ENCODE results near the gene HDAC8.
"Not testable (repeated sequence)": the region's sequence is repeated elsewhere in the genome, so short reads cannot be mapped to it uniquely, and the experiment has no call there.

Gene HDAC8

DNA sequence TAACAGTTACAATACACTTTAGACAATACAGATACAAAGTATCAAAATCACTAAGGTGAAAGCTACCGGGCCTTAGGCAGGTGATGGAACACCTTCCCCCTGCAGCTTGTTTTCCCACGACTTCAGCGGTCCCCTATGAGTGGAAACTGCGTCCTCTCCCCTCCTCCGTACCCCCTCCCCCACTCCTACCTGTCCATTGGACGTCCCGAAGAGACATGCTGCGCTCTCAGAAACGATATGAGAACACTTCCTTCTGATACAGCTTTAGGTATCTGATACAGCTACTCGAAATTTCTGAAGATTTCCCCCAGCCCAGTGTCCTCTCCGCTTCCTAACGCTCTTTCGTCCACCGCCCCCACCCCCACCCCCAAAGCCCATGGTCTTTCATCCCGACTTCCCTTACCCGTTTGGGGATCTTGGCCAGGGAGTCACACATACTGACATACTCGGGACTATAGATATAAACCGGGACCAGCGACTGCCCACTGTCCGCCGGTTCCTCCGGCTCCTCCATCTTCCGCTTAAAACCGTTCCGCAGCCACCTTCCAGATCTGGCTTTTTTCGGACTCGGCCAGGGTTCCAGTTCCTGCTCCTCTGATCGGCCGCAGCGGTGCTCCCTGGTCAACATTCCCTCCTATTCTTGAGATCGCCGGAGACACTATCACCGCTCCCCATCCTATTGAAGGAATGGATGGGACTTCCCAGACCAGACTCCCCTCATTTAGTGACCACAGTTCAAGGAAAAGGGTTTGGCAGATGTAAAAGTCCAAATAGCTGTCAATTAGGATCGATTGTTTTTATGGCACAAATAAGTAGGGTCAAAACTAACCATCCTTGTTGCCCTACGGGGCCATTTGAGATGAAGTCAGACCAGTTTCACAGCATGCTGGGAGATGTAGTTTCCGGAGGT is at the start of gene HDAC8:
HDAC8 (minus strand) TSS at position 596 of the 910 bp plus-strand sequence; CDS start at position 514, 82 bp downstream.
- peak; percentile 63 for DNase-seq (ENCODE audit: low spot score)

DNA sequence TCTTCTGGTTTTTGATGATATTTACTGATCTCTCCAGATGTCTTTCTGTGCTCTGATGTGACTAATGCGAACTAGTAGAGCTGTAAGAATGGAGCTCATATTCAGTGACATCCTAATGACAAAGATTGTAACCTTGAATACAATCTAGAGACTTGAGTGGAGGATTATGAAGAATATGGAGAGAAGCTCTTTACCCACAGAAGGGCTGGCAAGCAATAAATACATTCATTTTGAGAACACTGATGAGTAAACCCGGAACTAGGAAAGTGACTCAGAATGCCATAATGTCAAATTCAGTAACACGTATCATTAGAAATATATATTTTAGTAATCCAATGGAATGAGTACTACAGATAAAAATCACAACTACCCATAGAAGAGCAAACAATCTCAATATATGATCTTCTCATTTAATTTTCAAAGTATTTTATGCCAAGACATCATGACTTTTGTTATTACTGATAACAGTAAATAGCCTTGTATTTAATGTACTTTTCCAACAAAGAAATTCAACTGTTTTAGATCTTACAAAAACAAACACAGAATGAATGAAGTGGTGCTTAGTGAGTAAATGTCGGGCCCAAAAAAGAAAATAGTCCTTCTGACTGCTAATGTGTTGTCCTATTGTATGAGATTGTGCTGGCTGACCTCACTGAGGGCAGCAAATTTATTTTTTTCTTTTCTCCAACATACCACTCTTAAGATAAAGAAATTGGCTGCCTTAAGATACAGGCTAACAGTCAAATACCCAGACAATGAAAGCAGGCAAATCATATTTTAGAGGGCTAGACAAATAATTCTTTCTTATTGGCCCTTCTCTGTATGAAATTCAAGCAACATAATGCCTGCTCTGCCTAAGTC is 49.2 kb upstream of the HDAC8 start:
- no peak for DNase-seq (ENCODE audit: low spot score)

DNA sequence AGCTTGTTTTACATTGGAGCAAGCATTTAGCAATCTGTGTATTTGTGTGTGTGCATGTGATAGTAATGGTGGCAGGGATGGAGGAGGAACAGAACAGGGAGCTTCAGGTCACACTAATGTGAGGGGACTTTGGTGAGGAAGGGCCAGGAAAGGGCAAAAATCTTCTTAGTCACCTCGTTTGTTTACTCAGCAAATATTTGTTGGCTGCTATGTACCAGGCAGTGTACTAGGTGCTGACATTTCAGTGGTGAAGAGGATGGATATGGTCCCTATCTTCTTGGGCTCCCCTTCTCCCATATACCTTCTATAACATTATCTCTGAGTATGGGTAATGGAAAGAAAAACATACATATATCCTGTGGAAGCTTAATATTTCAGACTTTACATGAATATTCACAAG is 48.5 kb upstream of the HDAC8 start:
- DNase-seq (ENCODE audit: low spot score): no peak

DNA sequence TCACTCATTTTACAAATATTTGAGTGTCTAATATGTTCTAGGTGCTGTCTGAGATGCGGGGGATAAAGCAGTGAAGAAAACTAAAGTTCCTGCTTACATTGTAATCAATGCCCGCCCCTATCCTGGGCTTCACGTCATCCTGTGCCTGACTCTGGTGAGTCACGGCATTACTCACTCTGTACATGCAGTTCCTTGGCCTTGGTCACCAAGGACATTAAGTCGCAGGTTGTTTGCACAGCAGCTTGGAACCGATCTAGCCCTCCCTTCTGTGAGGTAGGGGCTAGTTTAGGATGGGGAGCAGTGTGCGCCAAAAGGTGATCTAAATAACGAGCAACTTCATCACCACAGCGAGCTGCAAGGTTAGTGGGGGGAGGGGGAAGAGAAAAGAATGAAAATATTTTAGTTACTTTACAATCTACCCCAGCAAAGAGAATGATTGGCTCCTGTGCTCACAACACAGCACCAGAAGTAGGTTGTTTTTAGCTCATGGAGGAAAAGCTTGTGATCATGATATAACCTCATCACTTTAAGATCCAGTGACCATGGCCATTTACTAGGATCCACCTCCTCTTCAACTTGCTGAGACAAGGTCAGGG is 48.0 kb upstream of the HDAC8 start:
- no peak for DNase-seq (ENCODE audit: low spot score)

DNA sequence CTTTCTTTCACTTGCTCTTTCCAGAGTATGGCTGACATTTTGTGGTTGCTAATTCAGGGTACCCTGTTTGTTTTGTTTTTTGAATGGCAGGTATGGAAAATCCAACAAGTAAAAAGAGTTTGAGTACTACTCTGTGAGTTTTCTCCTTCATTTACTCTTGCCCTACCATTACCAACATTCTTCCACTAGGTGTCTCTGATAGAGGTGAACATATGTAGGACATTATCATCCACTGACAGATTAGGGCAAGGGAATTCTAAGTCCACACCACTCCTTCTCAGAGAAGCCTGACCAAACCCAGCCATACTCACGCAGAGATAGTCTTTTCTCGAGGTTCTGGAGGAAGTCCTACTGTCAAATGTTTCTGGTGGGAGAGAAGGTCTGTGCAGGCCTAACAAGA is 36.7 kb upstream of the HDAC8 start:
- peak; percentile 6 for DNase-seq (ENCODE audit: low spot score)

DNA sequence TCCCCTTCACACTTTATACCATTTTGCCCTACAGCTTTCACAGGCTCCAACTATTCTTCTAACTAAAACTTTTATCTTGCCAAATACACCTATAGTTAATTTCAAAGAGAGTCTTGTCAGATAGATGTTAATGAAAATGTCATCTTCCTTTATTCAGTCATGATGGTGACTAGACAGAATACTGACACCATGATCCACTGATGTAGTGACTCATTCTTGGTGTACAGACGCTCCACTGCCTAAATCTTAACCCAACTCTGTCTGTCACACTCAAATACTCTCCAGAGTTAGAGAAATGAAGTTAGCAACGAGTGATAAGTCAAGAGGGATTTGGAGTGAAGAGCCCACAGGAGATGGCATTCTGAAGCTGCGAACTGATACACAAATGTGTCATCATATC is 32.1 kb upstream of the HDAC8 start:
- DNase-seq (ENCODE audit: low spot score): no peak

DNA sequence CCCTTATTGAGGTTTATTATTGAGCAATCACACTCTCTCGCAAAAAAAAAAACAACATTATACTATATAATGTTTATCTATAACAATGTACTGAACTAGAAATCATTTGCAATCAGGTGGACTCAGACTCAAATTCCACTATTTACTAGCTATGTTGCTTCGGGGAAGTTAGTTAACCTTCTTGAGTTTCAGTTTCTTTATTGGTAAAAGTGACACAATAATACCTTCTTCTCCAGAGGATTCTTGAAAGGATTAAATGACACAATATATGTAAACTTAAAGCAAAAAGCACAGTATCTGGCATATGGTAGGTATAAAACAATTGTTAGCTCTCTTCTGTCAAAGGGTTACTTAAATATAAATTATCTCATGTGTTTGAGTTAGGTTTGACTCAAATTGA is 31.5 kb upstream of the HDAC8 start:
- no peak for DNase-seq (ENCODE audit: low spot score)

DNA sequence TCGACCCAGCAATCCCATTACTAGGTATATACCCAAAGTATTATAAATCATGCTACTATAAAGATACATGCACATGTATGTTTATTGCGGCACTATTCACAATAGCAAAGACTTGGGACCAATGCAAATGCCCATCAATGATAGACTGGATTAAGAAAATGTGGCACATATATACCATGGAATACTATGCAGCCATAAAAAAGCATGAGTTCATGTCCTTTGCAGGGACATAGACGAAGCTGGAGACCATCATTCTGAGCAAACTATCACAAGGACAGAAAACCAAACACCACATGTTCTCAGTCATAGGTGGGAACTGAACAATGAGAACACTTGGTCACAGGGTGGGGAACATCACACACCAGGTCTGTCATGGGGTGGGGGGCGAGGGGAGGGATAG is 18.4 kb upstream of the HDAC8 start:
- not testable (repeated sequence) for DNase-seq (ENCODE audit: low spot score)

DNA sequence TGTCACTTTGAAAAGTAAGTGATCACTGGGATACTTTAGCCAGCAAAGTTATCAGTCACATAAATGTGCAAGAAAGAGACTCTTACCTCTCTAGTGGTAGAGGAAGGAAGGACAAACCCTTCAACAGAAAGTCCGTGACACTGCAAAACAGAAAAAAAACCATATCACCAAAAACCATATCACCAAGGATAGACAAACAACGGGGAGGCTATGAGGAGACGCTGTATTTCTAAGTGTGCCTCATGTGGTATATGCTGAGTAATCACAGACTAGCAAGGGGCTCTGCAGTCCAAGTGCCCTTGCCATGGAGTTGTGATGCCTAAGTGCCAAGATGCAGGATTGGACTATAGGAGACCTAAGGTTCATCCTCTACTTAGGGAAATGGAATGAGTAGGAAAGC is 11.5 kb upstream of the HDAC8 start:
- no peak for DNase-seq (ENCODE audit: low spot score)

DNA sequence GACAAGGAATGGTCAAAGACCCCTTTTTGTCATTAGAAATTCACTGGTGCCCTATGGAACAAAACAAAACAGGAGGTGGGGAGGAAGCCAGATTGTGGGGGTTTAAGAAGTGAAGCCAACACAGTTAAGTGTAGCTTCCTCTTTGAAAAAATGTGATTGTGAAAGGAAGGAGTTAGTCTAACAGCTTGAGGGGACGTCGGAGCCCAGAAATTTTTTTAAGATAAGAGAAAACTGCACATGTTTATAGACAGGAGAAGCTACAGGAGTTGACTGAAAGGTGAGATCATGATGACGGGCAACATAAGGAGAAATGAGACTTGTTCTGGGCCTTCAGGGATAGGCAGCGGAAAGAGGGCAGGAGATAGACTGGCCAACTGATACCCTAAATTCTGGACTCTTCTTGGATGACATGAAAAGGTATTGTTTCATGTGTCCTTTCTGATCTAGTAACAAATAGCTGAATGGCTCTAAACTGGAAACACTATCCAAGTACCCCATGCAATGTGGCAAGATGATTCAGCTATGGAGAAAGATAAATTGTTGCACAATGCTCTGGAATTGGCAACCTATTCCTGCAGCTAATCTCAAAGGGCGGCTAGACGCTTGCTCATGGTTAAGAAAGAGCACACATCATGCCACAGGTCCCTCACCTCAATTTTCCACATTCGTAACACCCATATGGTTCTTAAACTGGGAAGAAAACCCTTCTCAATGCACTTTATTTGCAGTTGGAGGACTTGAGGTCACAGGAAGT is 3.7 kb upstream of the HDAC8 start:
- no peak for DNase-seq (ENCODE audit: low spot score)

DNA sequence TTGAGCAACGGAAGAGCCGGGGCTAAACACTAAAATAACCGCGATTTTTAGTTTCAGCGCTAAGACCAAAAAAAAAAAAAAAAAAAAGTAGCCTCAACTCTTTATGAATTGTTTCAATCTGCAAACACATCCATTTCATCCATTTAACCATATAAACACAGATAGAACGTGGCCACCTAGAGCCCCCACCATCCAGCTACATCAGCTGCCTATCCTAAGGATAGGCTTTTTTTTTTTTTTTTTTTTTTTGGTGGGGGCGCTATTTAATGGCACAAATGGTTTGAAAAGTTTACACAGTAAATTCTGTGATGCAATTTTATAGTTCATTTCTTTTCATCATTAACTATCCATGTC is 492 bp upstream of the HDAC8 start:
- DNase-seq (ENCODE audit: low spot score): no peak

DNA sequence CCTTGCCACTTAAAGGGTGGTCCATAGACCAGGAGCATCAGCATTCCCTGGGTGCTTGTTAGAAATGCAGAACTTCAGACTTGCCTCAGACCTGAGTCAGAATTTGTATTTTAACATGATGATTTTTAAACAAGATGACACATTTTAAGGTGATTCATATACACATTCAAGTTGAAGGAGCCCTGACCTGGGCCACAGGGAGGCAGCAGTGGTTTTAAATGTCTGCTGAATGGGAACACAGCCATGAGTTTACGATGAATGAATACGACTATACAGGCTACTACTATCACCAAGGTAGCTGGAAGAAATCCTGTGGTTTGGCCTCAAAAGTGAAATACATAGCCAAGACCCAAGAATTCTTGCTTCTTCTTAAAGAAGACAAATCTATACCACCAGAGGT is 2.9 kb downstream of the HDAC8 start:
- DNase-seq (ENCODE audit: low spot score): no peak

DNA sequence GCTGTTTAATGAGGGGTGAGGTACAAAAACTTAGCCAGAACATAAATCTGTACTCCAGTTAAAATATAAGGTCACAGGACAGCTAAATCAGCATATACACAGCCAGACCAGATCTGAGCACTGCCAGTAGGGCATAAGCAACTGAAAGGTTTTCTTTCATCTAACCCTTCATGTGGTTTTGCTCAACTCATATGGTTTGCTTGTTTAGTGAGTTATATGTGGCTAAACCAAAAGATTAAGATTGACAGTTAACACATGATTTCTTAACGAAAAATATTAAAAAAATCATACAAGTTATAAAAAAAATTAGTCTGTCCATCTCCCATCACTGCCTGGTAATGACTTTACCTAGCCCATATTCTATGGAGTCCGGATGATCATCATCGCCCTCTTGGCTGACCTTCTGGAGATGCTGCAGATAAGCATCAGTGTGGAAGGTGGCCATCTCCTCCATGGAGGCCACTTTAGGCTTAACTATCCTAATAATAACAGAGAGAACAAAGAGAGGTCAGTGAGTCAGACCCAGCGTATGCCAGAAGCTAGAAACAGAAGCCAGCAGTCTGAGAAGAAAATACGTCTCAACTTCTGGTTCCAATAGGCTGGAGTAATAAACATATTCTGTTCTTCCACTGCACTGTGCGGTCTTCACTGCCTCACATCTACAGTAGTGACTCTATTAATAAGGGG is 4.1 kb downstream of the HDAC8 start:
- no peak for DNase-seq (ENCODE audit: low spot score)

DNA sequence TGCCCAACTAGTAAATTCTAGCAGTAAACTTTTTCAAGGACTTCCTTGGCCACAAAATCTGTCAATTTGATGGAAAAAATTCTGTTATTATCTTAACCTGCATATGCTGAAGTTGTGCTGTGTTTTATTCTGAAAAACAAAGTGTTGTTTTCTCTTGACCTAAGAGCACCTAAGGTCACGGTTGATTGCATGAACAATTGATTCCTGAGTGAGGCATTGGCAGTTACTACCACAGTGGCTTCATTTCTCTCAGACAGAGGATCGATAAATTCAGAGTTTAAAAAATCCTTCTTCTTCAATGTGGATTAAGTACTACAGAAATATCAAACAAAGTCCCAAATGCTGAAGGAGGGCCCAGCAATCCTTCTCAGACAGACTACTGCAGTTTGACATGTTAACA is 6.2 kb downstream of the HDAC8 start:
- no peak for DNase-seq (ENCODE audit: low spot score)

DNA sequence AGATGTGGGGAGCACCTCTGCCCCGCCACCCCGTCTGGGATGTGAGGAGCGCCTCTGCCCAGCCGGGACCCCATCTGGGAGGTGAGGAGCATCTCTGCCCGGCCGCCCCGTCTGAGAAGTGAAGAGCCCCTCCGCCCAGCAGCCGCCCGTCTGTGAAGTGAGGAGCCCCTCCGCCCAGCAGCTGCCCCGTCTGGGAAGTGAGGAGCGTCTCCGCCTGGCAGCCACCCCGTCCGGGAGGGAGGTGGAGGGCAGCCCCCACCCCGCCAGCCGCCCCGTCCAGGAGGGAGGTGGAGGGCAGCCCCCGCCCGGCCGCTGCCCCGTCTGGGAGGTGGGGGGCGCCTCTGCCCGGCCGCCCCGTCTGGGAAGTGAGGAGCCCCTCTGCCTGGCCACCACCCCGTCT is 13.0 kb downstream of the HDAC8 start:
- not testable (repeated sequence) for DNase-seq (ENCODE audit: low spot score)

DNA sequence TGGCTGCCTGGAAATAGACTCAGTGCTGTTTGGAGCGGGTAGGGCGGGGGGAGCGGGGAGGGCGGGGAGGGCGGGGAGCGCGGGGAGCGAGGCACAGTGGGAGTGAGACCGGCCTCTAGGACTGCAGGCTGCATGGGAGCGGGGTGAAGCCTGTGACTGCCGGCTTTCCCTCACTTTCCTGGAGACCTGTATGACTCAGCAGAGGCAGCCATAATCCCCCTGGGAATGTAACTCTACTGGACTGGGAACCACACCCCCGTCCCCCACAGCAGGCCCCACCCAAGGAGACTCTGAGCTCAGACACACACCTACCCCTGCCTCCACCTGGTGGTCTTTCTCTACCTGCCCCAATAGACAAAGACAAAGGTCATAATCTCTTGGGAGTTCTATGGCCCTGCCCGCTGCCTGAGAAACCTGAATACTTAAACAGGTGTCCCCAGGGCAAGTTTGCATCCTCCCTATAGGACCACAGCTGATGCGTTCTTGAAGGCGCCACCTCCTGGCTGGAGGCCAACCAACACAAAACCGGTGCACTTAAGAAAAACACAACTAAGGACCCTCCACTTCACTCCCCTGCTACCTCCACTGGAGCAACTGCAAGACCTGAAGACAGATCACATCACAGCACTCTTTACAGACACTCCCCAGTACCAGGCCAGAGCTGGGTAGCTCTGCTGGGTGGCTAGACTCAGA is 18.0 kb downstream of the HDAC8 start:
- DNase-seq (ENCODE audit: low spot score): no peak

DNA sequence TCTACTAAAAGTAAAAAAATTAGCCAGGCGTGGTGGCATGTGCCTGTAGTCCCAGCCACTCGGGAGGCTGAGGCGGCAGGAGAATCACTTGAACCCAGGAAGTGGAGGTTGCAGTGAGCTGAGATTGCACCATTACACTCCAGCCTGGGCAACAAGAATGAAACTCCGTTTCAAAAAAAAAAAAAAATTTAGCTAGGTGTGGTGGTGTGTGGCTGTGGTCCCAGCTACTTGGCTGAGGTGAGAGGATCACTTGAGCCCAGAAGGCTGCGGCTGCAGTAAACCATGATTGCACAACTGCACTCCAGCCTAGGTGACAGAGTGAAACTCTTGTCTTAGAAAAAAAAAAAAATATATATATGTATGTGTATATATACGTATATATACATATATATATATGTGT is 20.2 kb downstream of the HDAC8 start:
- DNase-seq (ENCODE audit: low spot score): not testable (repeated sequence)

DNA sequence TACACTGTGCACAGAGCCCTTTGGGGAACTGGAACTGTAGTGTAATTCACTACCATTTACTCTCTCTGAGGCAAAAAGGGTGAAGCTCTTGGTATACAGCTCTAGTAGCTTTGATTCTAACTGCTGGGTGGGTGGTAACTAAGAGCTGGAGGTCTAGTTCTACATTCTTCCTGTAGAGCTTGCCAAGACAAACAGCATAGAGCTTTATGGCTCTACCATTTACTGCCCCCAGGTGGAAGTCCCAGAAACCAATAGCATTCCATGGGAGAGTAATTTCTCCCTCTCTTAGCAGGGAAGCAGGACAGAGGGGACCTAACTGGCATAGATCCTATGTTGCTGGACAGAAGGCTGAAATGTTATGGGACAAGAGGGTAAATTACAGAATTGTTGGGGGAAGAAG is 26.7 kb downstream of the HDAC8 start:
- DNase-seq (ENCODE audit: low spot score): peak; percentile 42

DNA sequence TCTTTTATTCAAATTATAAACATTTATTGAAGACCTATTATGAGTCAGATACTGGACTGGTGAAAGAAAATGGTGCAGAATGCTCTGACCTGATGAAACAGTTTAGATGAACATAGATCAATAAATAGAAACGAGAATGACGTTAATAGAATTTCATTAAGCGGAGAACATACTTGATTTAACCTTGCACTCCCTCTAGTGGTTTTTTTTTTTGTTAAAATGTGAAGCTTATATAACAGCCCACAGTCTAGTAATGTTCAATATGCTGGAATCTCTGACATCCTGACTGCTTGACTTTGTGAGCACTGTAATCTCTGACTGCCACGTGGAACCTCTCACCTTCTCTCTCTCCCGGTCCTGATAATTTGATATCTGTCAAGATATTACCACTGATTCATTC is 32.3 kb downstream of the HDAC8 start:
- DNase-seq (ENCODE audit: low spot score): peak; percentile 17

DNA sequence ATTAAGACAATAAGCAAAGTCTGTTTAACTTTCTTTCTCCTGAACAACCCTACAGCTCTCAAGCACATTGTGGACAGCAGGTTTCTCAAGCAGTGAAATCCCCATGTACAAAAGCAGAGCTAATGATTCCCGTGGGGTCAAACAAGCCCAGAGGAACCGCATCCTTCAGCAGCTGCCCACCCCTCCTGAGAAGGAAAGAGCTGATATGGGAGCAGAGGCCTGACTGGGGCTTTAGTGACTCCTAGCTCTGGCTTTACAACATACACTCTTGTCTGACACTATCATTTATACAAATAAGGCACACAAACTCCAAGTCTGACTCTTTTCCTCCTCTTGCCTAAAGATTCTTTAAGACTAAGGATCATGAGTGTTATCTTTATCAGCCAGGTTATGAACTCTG is 32.8 kb downstream of the HDAC8 start:
- no peak for DNase-seq (ENCODE audit: low spot score)

DNA sequence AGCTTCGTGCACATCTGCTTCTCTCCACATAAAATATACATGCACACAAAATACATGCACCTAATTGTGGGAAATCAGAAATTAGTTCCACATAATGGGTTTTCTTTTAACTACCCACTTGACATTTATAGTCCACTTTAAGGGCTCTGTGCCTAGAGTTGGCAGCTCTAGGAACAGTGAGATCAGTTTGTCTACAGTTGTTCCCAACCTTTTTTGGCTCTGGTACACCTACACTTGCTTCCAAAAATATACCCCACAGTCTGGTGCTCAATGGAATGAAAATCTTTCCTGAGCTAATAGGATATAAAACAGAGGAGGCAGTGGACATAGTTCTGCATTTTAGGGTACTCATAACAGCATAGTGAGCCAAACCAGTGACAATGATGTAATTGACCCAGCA is 36.1 kb downstream of the HDAC8 start:
- no peak for DNase-seq (ENCODE audit: low spot score)
